Transverse colon (tissue), 4 donors: ENCODE results near the gene HDAC3. TPM values are rescaled to one million over a fixed set of nuclear protein-coding genes. Genes with fewer than 3 reads are reported as not detected.

ENCODE experiments used
- DNase-seq: peaks from one replicate; pipeline ENCODE4 v3.0.0-alpha.2; 2019
- H3K27ac ChIP-seq, 4 donors: fragments of 200-600 bp; sonication (generic); 2 replicates each; pipeline ENCODE4 v1.5.1; 2016 to 2018; ENCODE audit warnings: inconsistent platforms in 4 of 4
- H3K27me3 ChIP-seq: fragments of 200-600 bp; sonication (generic); 2 replicates; pipeline ENCODE4 v1.5.1; 2017; ENCODE audit warnings: inconsistent platforms
- H3K36me3 ChIP-seq, 4 donors: fragments of 200-600 bp; sonication (generic); 2 replicates each; pipeline ENCODE4 v1.5.1; 2017 to 2019; ENCODE audit warnings: inconsistent platforms in 4 of 4
- H3K4me1 ChIP-seq, 4 donors: fragments of 200-600 bp; sonication (generic); 2 replicates each; pipeline ENCODE4 v1.5.1; 2017 to 2020; ENCODE audit warnings: inconsistent platforms in 4 of 4
- H3K4me3 ChIP-seq, 4 donors: fragments of 200-600 bp; sonication (generic); 1 replicate in 1 of 4; 2 replicates in 3 of 4; pipeline versions ENCODE4 v1.5.1 to v1.6.1; 2017 to 2019; ENCODE audit warnings: inconsistent platforms in 4 of 4
- H3K9me3 ChIP-seq, 2 donors: fragments of 200-600 bp; sonication (generic); 2 replicates each; pipeline ENCODE4 v1.5.1; 2017 to 2019; ENCODE audit warnings: inconsistent platforms in 2 of 2
- EP300 ChIP-seq: sonication (generic); formaldehyde crosslinking; IDR thresholded peaks from one replicate; pipeline ENCODE4 v1.6.1; 2017; ENCODE audit warnings: antibody characterized with exemption, low read depth
- POLR2A ChIP-seq: fragments of 450-650 bp; IDR thresholded peaks from one replicate; pipeline ENCODE4 v1.6.1; 2016; ENCODE audit warnings: antibody characterized with exemption, mild to moderate bottlenecking, moderate library complexity
- POLR2AphosphoS5 ChIP-seq, 3 donors: sonication (generic); formaldehyde crosslinking; IDR thresholded peaks; one replicate each; pipeline ENCODE4 v1.6.1; 2016; ENCODE audit warnings: antibody characterized with exemption in 3 of 3
- WGBS, 2 donors: methylation state at CpG; one replicate each; pipeline ENCODE4 v1.1.5; 2018; ENCODE audit warnings: low coverage in 1 of 2; 5-methylcytosine and 5-hydroxymethylcytosine counted together
- in situ Hi-C, 4 donors: fragments of 200-750 bp; cut with MboI; loops; one replicate each; pipeline versions ENCODE4 v1.15.0 to v1.15.1; 2017; ENCODE audit warnings: low sequenced_read_pairs in 3 of 4, low pct_ligation_motif_present in 1 of 4, low pct_unique_long_range_greater_than_20kb in 1 of 4
- intact Hi-C: fragments of 100-400 bp; cut with DNase I; formaldehyde crosslinking; loops from one replicate; pipeline ENCODE4 v1.15.1; 2023; ENCODE audit warnings: low total_unique reads
- total RNA-seq, 4 donors: library from RNA; depleted of rRNA; stranded (reverse); fragments of >200 nt; gene quantifications; one replicate each; pipeline ENCODE4 v1.1.0, GENCODE V29; 2016
- TF ChIP-seq, protein P1 (sequence below), 5 experiments: fragments of 200-600 bp in 3 of 5; fragments of 450-650 bp in 2 of 5; sonication (generic) in 3 of 5; IDR thresholded peaks; 1 replicate in 2 of 5; 2 replicates in 3 of 5; pipeline ENCODE4 v1.5.1; 2016 to 2017; ENCODE audit warnings: antibody characterized with exemption in 5 of 5, inconsistent platforms in 3 of 5, mild to moderate bottlenecking in 2 of 5, moderate library complexity in 1 of 5

HDAC3 gene
- total RNA-seq, 4 donors from 2014 or later: 12.7 to 45.1 (median 40.2) TPM

- in situ Hi-C loops (no loop called here), intact Hi-C loops (no loop called here)
- Histone ChIP-seq H3K9me3 (no peaks in the 10 kb centered on the region), H3K36me3 (no peaks in the 10 kb centered on the region), H3K27me3 (no peaks in the 10 kb centered on the region), H3K4me3 (no peak overlapping the region), H3K4me1 (peaks cover 0 to 18% (median under 1%) of the 10 kb centered on the region in 4 donors), H3K27ac (no peak overlapping the region)
- TF ChIP-seq, protein P1, sequence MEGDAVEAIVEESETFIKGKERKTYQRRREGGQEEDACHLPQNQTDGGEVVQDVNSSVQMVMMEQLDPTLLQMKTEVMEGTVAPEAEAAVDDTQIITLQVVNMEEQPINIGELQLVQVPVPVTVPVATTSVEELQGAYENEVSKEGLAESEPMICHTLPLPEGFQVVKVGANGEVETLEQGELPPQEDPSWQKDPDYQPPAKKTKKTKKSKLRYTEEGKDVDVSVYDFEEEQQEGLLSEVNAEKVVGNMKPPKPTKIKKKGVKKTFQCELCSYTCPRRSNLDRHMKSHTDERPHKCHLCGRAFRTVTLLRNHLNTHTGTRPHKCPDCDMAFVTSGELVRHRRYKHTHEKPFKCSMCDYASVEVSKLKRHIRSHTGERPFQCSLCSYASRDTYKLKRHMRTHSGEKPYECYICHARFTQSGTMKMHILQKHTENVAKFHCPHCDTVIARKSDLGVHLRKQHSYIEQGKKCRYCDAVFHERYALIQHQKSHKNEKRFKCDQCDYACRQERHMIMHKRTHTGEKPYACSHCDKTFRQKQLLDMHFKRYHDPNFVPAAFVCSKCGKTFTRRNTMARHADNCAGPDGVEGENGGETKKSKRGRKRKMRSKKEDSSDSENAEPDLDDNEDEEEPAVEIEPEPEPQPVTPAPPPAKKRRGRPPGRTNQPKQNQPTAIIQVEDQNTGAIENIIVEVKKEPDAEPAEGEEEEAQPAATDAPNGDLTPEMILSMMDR (IDR thresholded peaks at IDR 0.05): no peak
- 58 to 63% methylated on average over 3 of the region's 3 CpGs for WGBS, 2 donors
- no peak for DNase-seq
These were observed 38.0 kb downstream of the HDAC3 start for GRCh38 chr5:141598391-141599345.

DNA sequence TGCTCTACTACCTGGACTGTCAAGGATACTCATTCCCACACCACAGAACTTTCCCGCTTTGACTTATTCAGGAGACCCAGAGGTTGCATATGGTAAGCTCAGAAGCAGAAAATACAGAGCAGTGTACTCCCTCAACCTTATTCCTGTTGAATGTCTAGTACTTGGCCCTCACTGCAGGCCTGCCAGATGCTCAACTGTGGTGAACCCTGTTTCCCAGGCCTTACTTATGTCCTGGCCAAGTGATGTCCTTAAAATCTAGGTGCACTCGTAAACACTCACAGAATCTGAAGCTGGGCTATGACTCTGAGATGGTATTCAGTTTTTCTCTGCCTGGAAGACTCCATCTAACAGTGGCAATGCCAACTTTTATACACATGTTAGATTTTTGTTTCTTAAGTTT is 38.8 kb downstream of the HDAC3 start:
- Histone ChIP-seq H3K4me3 (no peak overlapping the region), H3K27ac (no peak overlapping the region), H3K27me3 (no peaks in the 10 kb centered on the region), H3K9me3 (no peaks in the 10 kb centered on the region), H3K4me1 (peaks cover 0 to 10% (median 0%) of the 10 kb centered on the region in 4 donors), H3K36me3 (no peaks in the 10 kb centered on the region)
- TF ChIP-seq EP300: no peak
- no peak for TF ChIP-seq POLR2A
- TF ChIP-seq POLR2AphosphoS5 (IDR thresholded peaks at IDR 0.05): no peak
- TF ChIP-seq, protein P1 (IDR thresholded peaks at IDR 0.05): no peak
- intact Hi-C loops: no loop called here
- 83 to 90% methylated on average over 2 of the region's 2 CpGs for WGBS, 2 donors
- in situ Hi-C loops: no loop called here
- DNase-seq: no peak

- no peak for DNase-seq
- no peak for TF ChIP-seq POLR2AphosphoS5 (IDR thresholded peaks at IDR 0.05)
- Histone ChIP-seq H3K4me1 (peaks cover 0 to 11% (median 0%) of the 10 kb centered on the region in 4 donors), H3K27ac (no peak overlapping the region), H3K9me3 (no peaks in the 10 kb centered on the region), H3K27me3 (no peaks in the 10 kb centered on the region), H3K4me3 (no peak overlapping the region), H3K36me3 (no peaks in the 10 kb centered on the region)
- WGBS, 2 donors: 27 to 55% methylated on average over 2 of the region's 2 CpGs
- in situ Hi-C loops (no loop called here), intact Hi-C loops (no loop called here)
These were observed 39.3 kb downstream of the HDAC3 start for GRCh38 chr5:141597394-141597793.

- WGBS, 2 donors: 94 to 100% methylated on average over 1 of the region's 1 CpG
- in situ Hi-C loops: no loop called here
- Histone ChIP-seq H3K4me3 (no peak overlapping the region), H3K27ac (no peak overlapping the region), H3K27me3 (no peaks in the 10 kb centered on the region), H3K9me3 (no peaks in the 10 kb centered on the region), H3K4me1 (peaks cover 0 to 14% (median 0%) of the 10 kb centered on the region in 4 donors), H3K36me3 (no peaks in the 10 kb centered on the region)
- DNase-seq: no peak
- intact Hi-C loops: no loop called here
- TF ChIP-seq EP300 (no peak), POLR2AphosphoS5 (IDR thresholded peaks at IDR 0.05) (no peak), POLR2A (no peak)
- TF ChIP-seq, protein P1 (IDR thresholded peaks at IDR 0.05): no peak
These were observed 39.8 kb downstream of the HDAC3 start for GRCh38 chr5:141596867-141597266.
